Inflammatory macrophage treated with lipopolysaccharide for 1 hour (primary cell): ENCODE measurements around the gene TIAM1.

Experiments used
- DNase-seq, 2 donors: peaks; one replicate each; pipeline ENCODE4 v3.0.0-alpha.2; 2020 to 2022

Gene TIAM1

DNA sequence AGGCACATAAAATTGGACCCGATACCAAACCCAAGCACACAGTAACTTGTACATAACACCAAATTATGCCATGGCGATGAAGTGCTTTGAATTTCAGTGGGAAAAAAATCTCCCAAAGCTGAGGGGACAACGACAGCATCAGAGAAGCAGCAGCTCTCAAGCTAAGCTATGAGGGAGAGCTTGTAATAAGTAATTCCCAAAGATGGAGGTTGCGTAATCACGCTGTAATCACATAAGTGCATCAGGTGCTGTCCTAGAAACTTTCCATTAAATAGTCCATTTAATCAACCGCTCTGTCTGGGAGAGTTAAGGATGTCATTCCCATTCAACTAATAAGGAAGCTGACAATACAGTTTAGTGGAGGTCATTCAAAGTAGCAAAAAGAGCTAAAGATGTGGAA lies 268.2 kb downstream of the TIAM1 start:
- no peak for DNase-seq

DNA sequence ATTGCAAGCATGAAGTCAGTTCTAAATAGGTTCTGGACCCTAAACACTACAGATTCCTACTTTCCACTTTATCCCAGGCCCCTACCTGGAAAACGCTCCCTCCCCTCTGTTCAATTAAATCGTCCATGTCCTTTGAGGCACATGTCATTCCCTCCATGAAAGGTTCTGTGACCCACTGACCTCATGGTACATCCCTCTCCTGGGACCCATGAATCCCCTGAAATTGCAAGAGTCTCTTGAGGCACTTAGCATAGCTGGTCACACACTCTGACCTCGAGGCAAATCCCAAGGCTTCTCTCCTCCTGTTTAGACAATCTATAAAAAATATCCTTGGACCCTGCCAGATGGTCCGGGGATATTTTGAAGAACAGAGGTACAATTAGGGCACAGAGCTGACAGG lies 271.5 kb downstream of the TIAM1 start:
- DNase-seq = no peak
